C1 segment of cervical spinal cord (tissue), 14 donors: Measurements from ENCODE around the gene DYRK3.
A peak's percentile ranks its signal among the peaks of the same experiment; 100 is the strongest.

ENCODE experiments used
- DNase-seq, 14 donors: peaks; one replicate each; lab custom pipeline; 2025; lab: John Stamatoyannopoulos, UW

The DYRK3 gene

DNA sequence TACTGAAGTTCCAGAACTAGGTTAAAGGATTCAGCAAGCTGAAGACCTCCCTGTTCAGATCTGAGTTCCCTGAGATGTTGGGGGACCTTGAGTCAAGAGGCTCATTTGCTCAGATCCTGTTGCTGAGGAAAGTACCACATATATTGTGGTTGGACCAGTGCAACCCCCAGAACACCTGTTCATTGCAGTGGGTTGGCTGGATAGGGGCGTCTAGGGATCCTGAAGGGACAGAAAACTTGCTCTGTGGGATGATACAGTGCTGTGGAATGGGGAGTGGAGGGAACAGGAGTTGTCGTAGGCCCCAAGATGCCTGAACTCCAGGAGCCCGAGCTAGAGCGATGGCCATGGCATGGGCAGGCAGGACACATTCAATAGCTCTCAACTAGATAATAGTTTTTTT is 24.8 kb downstream of the DYRK3 start:
- DNase-seq, result no peak

DNA sequence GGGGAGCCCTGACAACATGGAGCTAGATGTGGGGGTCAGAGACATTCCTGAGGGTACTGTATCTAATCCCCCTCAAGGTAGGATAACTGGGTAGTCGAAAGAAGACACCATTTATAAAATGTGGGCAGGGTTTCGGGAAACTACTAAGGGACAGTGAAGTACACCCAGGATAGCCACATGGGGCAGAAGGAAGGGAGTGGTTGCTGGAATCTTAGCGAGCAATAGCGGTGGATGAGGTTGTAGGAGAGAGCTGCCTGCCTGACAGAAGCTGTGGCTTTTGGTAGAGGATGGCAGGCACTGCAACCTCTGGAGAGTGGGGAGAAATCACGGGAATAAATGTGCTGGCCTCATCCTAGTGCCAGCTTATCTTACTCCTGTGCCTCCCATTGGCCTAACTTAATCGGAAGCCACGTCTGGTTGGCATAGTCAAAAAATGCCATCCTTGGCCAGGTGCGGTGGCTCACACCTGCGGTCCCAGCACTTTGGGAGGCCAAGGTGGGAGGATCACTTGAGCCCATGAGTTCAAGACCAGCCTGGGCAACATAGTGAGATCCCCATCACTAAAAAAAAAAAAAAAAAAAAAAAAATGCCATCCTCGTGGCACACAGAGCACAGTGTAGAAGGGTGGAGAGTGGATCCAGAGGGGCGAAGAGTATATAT is 26.0 kb downstream of the DYRK3 start:
- no peak for DNase-seq

DNA sequence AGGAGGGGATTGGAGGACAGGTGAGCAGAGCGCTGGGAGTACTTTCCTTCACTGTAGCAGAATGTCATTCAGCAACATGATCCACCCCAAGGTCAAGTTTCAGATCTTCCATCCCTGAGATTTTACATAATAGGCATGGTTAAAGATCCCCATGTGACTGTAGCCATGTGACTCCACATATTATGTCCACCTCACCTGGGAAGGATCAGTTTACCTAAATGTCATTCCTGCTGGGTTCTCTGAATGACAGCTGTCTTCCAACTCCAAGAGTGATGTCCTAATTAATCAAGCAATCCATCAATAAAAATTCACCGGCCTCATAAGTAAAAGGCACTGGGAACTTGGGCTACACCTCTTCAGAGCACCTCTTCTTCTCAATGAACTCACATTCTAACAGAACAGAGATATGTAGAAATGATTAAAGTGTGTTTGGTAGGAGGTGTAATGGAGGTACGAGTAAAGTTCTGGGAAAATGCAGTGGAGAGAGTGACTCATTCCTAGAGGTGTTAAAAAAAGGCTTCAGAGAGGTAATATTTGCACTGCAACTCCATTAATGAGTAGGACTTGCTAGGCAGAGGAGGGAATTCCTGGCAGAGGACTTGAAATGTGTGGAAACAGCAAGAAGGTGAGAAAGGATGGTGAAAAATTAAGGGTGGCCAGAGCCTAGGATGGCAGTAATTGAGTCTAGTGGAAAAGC is 27.2 kb downstream of the DYRK3 start:
- no peak for DNase-seq

DNA sequence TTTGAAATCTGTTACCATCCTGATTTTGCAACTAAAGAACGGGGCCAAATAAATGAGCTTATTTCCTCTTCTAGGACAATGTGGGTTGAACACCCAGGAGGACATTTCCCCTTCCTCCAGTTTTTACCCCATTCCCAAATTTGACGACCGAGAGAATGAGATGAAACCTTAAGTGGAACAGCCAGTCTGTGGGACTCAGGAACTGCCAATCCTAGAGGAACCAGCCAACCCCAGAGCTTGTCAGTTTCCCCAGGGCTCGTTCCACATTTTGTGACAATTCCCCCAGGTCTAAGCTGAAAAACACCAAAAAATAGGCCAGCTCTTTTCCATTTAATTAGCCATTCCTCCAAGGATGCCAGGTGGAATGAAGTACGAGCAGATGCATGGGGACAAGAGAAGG is 28.0 kb downstream of the DYRK3 start:
- DNase-seq, result no peak

DNA sequence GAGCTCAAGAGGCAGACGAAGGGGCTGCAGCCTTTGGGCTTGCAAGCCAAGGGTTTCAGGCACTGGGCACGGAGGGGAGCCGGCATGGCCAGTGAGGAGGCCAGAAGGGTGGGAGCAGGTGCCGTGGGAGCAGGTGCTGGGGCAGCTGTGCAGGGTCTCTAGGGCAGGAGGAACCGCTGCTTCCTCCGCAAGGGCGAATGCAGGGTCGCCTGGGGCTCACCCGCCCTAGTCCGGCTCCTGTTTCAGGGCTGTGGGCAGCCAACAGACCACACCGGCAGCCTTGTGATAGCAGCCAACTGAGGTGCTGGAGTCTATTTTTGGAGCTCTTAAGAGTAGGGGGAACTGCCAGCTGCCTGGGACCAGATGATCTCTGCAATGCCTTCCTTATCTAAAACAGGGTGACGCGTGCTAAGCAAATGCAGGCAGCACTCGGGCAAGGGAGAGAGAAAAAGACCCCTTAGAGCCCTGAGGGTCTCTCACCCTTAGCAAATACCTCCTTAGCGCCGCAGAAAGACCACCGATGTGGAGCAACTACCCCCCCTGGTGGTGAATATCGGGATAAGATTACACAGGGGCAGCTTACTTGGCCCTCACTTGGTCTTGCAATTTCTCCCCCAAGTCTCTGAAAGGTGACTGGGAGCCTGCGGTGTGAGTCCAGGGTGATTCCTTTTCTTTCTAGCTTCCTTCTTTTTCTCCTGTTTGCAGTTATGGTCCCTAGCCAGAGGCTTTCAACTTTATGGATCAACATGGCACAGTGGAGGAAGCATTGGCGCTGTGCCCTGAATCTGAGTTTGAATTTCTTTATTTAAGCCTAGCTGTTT is 28.7 kb downstream of the DYRK3 start:
- DNase-seq, result peak in 9 of 14 donors; percentile 6 to 66 (median 26)

DNA sequence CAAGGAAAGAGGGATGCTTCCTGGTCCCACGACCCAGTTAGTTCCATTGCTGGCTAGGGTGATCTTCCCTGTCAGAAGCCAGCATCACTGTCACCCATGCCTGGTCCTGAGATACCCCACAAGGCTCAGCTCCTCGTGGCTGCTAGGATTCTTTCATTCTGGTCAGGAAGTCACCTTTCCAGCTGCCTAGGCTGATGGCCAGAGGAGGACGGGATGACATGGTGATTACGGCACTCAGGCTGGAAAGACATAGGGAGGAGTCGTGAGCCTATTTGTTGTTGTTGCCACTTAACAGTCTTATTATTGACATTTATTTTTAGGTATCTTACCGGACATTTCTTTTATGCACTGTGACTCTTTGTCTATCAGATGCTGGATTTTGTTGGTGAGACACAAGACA is 29.4 kb downstream of the DYRK3 start:
- no peak for DNase-seq

DNA sequence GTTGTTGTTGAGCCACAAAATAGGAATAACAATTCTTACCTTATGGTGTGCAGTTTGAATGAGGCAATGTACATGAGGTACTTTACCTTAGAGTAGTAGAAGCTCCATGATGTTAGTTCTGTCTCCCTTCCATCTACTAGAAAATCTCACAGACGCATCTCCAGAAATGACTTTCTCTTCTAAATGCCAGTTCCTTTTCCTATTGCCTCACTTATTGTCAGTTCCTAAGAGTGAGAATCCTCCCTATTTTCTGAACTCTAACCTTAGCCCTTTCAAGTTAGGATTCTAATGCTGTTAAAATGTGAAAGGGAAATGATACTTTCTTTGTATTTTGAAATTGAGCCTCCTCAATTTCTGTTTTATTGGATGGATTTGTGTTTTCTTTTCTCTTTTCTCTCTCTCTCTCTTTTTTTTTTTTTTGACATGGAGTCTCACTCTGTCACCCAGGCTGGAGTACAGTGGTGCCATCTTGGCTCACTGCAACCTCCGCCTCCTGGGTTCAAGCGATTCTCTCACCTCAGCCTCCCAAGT is 30.8 kb downstream of the DYRK3 start:
- no peak for DNase-seq

DNA sequence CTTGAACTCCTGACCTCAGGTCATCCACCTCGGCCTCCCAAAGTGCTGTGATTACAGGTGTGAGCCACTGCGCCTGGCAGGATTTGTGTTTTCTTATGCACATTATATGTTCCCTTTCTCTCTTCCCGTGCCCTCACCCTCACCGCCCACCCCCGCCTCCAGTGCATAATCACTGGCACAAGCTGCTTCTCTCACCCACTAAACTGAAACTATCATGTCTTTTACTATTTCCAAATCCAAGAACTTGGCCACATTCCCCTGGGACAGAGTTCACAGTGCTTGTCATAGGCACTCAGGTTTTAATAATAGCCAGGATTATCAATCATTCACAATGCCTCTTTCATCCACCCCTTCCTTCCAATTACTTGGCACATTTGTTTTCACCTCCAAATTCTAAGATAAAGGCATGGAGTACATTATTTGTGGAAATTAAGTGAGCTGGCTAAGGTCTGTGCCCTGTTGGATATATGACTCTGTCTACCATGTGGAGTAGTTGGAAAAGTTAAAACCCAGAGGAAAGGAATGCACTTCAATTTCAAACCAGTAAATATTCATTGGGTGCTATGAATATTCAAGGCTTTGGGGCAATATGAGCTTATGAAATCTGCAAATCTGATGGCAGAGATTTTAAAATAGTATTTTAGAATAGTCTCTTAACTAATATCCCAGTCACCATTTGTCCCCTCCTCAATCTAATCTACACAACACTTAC is 31.8 kb downstream of the DYRK3 start:
- no peak for DNase-seq

DNA sequence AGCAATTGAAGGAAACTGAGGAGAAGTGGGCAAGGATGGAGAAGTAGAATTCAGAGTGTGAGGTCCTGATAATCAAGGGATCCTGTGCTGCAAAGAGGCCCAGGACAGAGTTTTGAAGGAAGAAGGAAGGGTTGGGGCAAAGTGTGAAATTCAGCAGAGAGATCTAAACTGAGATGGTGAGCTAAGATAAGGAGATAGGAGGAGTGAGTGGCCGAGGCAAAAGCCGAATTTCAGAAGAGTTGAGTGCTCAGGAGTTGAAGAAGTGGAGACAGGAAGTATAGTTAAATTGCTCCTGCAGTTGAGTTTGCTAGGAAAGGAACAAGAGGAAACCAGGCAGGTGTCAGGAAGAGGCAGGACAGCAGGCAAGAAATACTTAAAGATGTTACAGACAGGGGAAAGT is 33.0 kb downstream of the DYRK3 start:
- no peak for DNase-seq

DNA sequence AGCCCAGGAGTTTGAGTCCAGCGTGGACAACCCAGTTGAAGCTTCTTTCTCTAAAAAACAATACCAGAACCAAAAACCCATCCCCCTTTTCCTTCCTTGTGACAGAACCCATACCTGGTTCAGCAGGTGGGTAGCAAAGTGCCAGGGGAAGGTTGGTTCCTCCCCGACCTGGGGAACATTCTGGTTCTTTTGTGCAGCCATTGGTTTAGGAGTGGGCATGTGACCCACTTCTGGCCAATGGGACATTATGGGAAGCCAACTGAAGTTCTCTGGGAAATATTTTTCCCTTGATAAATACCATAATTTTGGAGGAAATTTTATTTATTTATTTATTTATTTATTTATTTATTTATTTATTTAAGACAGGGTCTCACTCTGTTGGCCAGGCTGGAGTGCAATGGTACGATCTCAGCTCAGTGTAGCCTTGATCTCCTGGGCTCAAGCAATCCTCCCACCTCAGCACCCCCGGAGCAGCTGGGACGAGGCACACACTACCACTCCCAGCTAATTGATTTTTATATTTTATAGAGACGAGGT is 33.6 kb downstream of the DYRK3 start:
- no peak for DNase-seq

DNA sequence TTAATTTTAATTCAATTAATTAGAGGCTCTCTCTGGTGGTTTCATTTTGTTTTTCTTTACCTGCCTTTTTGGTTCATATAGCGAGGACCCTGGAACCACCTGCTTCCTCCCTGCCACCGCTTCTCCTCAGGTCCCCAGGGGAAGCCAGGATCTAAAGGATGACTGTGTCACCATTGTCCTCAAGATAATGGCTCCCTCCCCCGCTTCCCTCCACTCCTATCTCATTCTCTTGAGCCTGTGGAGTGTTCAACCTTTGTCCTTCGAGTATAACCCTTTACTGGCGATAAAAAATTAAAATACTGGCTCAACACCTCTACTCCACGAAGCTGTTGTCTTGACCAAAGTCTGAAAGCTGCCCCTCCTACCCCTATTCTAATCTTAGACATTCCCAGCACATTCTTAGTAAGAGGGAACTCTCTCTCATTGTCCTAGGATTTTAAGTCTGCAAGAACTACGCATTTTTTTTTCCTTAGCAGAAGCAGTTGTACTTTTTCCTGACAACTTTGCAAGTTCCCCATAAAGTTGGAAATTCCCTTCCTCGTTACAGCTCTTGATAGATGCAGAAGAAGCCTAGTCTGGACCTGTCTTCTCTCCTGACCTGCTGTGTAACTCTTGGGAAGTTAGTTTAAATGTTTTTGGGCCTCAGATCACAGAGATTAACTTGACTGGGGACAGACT is 36.8 kb downstream of the DYRK3 start:
- no peak for DNase-seq

DNA sequence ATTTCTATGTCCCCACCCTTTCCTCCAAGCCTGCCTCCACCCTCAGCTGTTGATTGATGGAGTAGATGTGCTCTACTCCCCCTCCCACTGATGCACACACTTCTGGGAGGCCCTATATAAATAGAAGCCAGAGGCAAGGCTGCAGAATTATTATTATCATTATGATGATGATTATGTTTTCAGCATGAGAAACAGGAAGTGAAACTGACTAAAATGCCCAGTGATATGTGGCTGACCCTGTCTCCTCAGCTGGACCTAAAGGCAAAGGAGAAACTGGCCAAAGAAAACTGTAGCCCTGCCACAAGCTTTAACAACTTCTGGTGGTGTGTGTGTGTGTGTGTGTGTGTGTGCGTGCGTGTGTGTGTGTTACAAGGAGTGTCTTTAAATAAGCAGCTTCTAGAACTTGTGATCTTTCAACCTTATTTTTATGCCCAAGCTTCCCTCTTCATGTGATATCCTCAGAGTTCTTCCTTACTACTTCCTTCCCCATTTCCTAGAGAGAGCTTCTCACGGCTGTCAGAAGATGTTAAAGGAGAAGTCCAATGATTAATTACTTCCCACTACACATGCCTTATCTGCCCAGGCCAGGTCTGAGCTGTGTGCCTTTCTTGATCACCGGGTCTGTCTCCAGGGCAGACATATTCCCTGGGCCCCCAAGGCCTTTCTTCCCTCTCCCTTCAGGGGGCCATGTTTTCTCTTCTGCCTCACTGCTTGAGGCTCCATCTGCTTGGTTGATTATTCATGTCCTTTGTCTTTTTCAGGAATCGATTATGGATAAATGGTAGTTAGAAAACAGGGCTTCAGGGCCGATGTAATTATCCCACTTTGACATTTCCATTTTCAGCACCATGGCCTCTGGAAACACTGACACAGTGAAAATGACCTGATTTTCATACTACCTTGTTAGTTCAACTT is 37.8 kb downstream of the DYRK3 start:
- no peak for DNase-seq

DNA sequence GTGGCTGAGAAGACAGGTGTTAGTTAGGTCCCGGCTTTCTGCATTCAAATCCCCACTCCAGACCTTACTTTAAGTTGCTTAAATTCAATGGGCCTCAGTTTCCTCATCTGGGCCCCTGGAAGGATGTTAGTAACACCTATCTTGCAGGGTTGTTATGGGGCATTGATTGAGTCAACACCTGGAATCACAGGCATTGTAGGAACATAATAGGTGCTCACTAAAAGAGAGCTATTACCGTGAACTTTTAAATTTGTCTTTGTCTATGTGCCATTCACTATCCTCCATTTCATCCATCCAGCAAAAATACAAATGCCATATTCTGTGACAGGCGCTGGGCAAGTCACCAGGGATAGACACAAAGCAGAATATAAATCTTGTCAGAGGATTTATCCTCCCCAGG is 38.9 kb downstream of the DYRK3 start:
- no peak for DNase-seq

DNA sequence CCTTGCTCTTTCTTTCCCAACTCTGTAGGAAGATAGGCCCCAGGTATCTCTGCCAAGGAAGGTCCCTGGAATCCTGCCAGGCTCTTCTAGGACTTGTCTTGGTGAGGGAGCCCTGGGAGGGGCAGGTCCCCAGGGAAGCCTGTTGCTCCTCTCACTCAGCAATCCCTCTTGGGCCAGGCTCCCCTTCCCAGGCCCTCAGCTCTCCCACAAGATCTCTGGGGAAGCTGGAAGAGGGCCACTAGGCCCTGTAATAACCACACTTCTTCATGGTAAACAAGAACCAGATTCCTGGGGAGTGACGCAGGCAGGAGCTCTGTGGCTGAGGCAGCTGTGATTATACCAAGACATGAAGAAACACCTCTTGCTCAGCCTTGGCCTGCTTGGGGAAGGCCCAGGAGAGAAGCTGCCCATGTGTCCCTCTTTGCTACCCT is 39.4 kb downstream of the DYRK3 start:
- DNase-seq, result no peak

DNA sequence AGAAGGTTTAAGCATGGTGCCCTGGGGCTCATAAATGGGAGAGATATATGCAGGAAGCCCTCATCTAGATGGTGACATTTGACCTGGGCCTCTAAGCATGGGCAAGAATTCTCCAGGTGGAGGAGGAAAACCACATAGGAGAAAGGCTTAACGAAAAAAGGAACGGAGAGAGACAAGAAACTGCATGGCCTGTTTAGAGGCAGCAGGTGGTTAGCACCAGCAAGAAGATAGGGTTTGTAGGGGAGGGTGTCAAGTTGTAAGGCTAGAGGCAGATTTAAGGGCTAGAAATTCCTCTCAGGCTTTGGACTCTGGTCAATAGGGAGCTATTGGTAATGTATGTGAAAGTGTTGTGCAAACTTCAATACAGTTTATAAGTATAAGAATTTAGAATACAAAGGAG is 41.2 kb downstream of the DYRK3 start:
- no peak for DNase-seq

DNA sequence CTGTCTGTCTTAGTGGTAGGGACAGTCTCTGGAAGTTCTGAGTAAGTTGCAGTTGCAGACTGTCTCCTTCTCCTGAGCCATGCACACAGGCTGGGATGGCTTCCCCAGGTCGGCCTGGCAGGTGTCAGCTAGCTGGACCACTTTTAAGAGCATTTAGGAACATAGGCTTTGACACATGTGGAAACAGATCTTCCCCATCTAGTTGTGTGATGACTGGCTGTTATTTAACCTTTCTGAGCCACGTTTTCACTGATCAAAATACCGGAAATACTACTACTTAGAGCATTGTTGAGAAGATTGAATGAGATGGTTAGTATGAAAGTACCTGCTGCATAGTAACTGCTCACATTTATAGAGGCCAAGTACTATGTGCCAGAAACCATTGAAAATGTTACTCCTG is 43.2 kb downstream of the DYRK3 start:
- no peak for DNase-seq

DNA sequence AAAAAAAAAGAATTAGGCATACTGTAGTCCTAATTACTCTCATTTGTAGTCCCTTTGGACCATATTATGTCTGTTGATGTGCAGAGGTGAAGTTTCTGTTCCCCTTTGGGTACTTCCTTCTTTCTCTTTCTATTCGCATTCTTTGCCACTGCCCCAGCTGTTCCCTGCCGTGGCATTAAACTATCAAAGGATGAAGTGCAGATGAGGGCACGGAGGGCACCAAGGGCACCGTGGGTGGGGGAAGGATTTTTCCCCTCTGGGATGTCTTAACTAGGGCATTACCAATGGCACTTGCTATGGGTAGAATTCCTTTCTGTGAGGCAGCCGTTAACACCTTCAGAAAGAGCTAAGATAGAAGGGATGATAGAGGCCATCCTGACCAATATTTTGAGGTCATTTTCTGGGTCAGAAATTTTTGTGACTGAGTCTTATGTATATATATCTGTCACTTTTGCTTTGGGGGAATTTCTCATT is 44.4 kb downstream of the DYRK3 start:
- DNase-seq, result no peak

DNA sequence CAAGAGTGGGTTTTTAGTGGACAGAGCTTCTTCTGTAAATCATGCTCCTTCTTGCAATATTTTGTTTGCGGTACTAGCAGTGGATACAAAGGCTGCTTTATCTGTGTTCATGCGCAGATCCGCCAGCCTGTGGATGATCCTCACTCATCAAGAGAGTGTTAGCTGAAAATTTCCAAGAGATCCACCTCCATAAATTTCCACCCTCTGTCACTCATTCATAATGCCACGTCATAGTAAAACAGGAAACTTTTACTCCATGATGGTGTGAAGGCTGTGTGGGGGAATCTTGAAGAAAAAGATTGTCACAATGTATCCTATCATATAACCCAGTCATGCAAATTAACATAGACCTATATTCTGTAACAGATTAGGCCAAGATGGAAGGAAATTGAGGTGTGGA is 44.9 kb downstream of the DYRK3 start:
- peak in 1 of 14 donors; percentile 6 for DNase-seq

DNA sequence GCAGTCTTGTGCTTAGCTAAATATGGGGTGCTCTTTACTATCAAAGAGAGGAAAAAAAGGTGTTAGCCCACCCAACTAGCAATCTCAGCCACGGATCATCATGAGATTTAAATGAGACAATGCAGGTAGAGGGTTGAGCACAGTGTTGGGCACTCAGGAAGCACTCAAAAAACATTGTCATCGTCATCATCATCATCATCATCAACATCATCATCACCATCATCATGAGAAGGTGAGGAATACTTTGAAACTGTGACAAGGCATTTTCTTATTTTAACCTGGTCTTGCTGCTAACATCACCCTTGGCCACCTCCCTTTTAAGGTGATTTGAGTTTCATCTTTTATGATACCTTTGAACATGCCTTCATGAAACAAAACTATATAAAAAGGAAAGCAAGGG is 46.0 kb downstream of the DYRK3 start:
- no peak for DNase-seq

DNA sequence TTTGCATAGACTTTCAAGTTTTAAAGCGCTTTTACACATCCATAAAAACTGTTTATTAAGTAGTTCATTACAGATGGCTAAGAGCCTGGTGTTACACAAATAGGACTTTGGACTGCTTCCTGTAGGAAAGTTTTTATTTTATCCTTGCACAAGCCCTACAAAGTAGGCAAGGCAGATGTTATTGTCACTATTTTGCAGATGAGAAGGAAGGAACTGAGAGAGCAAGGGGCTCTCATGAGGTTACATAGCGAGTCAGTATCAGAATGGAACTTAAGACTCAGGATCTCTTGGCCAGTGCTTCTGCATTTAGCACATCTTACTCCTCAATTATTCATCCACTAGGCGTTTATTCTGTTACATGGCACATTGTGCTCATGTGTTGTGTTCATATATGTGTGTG is 46.8 kb downstream of the DYRK3 start:
- DNase-seq, result no peak
